SKM-1 treated with dmso at 0.1 percent for 144 hours (cell line): ENCODE data around the gene ST13.
"Not testable (repeated sequence)": the region's sequence is repeated elsewhere in the genome, so short reads cannot be mapped to it uniquely, and the experiment has no call there.

ENCODE experiments used
- DNase-seq: peaks from one replicate; lab custom pipeline; 2025; ENCODE audit not compliant: unreplicated experiment; lab: John Stamatoyannopoulos, UW

ST13 gene

DNA sequence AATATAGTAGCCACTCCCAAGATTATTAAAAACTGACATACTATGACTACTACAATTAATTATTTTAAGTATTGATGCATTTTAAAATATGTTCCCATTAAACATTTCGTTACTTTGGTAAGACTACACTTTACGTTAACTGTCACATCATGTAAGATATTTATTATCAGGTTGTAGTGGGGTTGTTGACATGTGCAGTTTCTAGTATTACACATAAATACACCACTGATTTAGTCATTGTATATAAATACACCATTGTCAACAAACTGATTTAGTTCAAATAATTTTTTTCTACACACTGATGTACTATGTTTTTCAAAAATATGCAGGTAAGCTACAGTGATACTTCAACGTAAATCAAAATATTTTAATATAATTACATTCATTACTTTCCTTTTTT, 11.5 kb downstream of the ST13 start:
- no peak for DNase-seq

DNA sequence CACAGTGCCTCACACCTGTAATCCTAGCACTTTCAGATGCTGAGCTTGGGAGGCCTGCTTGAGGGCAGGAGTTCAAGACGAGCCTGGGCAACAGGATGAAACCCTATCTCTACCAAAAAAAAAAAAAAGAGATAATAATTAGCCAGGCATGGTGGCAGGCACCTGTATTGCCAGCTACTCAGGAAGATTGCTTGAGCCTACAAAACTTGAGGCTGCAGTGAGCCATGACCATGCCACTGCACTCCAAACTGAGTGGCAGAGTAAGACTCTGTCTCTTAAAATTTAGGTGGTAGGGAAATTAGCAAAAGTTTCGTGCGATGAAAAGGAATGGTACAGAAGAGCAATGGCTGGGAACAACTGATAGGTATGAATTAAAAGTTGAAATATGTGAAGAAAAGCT, 18.0 kb downstream of the ST13 start:
- DNase-seq: no peak

DNA sequence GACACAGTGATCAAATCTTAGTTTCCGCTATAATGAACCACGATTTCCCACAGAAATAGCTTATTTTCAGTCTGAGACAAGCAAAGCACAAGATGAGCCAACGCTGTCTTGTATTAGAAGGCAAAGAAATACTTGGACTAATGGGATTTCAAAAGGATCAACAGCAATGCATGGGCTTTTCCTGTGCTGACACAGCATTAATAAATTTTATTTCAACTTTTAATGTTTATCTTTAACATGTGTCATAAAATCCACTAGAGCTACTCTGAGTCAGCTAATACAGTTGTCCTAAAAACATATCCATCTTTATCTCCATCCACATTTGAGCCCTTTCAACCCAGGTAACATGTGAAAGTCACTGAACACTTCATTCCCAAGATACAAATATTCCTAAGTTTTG, 21.8 kb downstream of the ST13 start:
- DNase-seq: no peak

DNA sequence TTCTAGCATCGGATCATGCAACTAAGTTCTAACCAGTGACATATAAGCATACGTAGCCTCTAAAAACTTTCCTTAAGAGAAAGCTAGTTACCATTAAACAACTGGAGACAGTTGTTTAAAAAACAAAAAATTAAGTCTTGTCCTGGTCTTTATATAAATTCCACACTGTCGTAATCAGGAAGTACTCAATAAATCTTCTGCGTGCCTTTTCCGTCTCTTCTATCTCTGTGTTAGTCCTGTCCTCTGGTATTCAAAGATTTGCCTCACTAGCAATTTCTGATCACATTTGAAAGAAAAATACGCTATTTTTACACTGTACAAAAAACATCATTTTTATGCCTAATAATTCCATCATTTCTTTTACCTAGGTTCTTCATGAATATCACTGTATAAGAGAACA, 27.3 kb downstream of the ST13 start:
- no peak for DNase-seq

DNA sequence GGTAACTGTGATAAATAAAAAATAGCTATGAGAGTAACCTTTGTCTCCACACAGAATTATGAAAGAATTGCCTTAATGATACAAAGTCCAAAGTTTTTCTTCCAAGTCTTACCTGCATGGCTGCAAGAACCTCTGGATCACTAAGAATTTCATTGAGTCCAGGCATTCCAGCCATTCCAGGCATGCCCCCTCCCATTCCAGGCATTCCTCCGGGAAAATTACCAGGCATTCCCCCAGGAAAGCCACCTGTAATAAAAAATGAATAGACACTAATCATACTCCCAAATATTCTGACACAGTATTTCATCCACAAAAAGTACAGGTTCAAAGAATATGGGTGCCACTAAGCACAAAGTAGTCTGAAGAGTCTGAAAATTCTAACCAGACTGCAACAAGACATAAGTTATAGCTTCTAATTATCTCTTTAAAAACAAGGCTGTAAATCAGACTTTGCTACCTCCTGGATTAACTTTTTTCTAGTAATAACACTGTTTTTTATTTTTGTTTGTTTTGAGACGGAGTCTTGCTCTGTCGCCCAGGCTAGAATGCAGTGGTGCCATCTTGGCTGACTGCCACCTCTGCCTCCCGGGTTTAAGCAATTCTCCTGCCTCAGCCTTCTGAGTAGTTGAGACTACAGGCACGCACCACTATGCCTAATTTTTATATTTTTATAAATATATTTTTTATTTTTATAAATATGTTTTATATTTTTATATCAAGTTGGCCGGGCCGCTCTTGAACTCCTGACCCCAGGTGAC, 29.3 kb downstream of the ST13 start:
- DNase-seq: no peak

DNA sequence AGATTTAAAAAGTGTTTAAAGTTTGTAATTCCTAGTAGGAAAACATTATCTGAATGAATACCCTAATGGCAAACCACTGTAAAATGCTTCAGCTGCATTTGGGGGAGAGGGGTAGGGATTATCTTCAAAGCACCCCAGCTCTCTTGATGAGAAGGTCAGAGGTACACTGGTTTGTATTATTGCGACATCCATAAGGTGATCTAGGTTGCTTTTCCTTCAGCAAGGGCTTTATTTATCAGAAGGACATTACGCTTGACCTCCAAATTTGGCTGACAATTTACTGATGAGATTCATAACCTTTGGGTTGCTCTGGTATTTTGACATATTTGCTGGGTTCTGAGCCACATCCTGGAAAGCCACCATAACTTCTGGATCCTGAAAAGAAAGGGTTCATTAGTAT, 30.1 kb downstream of the ST13 start:
- not testable (repeated sequence) for DNase-seq

DNA sequence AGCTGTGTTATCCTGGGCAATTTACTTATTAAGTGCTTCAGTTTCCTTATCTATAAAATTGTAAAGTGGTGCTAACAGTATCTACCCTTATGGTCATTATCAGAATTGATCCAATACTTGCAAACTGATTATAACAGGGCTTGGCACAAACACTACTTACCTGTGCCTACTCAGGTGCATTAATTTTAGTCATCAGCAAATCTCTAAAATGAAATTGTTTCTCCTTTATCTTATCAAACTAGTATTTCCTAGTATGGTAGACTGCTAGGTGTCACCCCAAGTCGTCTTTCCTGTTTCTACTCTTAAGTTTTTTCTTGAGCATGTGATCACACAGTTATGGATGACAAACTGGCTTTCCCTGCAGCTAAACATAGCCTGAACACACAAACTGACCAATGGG, 33.0 kb downstream of the ST13 start:
- DNase-seq: no peak

DNA sequence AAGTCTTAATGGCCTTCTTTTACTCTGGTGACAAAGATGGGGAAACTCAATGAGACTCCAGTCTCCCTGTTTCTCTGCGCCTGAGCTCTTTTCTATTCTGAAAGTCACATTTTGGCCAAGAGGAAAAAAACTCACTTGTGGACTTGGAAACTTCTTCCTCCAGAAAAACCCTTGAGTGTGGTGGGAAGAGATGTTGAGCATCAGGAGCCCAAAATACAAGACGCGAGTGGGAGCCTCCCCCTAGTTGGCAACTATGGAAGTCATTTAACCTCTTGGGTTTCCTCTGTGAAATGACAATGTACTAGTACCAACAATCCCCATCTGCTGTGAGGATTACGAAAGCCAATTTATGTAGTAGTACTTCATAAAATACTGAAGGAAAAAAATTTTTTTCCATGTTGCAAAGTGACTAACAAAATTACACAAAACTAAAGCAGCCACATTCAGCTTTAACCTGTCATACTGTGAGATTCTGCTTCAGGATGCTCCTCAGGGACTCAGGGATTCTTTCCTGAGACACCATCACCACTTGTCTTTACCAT, 36.8 kb downstream of the ST13 start:
- no peak for DNase-seq

DNA sequence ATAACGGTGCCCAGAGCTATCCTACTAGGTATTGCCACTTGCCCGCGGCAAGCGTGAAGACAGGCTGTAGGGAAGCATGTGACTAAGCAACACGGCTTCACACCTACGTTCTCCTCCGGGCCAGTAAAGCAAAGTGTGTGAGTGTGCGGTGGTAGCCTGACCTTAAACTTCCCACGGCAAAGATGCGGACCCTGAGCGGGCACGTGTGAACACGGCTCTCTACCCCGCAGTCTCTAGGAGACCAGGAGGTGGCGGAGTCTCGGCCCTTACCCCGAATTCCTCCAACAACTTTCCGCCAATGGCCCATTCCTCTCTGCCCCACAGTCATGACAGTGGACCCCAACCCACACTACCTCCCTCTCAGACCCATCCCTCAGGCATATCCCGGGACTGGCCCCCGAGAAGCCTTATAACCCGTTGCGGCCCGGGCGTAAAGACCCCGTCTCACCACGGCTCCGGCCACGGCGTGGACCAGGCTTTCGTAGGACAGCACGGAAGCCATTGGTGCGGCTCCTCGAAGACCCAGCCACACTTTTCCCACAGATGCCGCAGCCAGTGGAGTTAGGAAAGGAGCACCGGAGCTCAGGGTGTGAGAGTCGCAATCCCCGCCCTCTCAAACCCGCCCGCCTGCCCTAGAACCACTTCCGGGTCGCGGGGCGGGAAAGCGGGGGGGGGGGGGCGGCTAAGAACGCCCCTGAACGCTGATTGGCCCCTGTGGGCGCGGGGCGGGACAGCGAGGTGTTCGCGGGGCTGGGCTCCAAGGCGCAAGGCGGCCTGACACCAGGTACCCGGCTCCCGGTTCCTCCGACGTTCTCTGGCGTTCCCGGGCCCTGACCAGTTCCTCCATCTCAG, 37.5 kb downstream of the ST13 start, which contains the start of gene SLC25A17:
SLC25A17 (minus strand) TSS at position 600 of the 852 bp plus-strand sequence; CDS start at position 502, 98 bp downstream.
- DNase-seq: peak; percentile 77

DNA sequence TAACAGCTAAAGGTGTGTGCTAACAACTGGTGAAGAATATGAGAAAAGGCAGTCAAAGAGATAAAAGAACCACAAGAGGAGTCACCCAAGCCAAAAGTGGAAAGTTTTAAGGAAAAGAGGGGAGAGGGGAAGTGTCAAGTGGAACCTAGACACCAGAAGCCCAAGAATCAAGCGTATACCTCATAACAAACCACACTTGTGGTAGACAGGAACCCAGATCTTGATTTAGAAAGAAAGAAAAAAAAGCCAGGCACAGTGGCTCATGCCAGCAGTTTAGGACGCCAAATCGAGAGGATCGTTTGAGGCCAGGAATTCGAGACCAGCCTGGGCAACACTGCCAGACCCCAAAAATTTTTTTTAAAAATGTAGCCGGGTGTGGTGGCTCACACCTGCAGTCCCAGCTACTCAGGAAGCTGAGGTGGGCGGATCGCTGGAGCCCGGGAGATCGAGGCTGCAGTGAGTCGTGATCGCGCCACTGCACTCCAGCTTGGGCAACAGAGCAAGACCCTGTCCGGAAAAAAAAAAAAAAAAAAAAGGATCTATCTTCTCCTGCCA, 38.2 kb downstream of the ST13 start:
- no peak for DNase-seq

DNA sequence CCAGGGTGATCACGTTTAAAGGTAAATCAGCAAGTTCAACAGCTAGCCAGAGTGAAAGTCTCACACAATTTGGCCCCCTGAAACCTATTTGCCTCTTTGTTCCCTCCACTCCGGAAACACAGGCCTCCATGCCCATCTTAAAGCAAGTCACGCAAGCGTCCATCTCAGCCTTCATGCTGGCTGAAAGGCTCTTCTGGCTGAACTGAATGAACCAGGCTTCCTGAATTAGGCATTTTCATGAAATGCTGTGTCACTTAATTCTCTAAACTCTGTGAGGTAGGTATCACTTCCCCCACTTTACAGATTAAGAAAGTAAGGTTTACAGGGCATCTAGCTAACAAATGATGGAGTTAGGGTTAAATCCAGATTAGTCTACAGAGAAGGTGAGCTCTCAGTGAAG, 38.7 kb downstream of the ST13 start:
- DNase-seq: no peak

DNA sequence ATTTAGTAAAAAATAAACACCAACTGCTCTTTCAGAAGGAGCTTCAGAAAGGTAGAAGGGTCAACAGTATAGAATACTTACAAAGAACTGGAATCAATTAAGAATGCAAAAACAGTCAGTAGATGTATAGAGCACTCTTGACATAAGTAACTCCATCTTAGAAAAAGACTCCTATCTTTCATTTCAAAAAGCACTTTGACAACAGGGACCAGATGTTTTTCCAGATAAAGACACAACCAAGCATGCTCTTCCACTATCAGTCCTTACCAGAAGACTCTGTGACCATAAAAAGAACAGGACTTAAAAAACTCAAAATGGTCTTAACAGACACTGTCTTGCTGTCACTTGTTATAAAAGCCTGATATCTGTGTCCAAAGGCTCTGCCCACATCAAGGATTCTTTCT, 42.5 kb downstream of the ST13 start:
- DNase-seq: no peak

DNA sequence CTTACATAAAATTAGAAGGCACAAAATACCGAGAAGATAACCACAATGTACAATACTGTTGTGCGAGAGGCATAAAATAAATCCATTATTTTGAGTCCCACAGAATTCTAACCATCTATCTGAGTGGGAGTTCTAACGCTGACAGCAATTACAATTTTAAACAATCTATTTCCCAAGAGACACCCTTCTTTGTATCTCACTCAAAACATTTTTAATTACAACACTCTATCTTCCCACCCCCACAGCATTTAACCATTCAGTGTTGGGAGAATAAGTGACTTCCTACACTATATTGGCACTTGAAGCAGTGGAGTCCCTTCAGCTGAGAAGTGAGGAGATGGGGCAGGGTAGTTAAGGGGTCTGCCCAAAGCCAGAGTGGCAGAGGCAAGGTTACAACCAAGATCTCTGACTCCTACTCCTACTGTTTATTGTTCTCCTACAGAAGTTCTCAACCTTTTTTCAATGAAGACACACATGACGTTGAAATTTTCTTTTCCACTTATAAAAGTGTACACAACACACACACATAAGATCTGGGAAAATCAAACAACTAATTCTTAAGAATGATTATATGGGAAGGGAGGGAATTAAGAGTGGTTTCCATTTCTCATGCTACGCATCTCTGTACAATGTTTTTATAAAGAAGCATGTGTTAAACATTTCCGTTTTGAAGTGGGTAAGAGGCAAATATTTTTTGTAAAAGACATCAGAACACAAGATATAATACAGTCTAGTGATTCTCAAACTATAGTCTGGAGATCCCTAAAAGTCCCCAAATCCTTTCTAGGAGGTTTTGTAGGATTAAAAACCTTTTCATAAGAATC, 48.2 kb downstream of the ST13 start:
- DNase-seq: no peak

DNA sequence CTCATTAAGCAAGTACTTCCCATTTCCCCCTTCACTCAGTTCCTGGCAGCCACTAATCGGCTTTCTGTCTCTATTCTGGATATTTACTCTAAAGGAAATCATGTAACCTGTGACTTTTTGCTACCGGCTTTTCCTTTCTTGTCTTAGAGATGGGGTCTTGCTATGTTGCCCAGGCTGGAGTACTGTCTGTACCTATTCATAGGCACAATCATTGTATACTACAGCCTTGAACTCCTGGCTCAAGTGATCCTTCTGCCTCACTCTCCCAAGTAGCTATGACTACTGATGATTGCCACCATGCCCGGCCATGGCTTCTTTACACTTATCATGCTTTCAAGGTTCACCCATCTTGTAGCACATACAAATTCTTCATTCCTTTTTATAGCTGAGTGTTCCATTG, 49.7 kb downstream of the ST13 start:
- no peak for DNase-seq

DNA sequence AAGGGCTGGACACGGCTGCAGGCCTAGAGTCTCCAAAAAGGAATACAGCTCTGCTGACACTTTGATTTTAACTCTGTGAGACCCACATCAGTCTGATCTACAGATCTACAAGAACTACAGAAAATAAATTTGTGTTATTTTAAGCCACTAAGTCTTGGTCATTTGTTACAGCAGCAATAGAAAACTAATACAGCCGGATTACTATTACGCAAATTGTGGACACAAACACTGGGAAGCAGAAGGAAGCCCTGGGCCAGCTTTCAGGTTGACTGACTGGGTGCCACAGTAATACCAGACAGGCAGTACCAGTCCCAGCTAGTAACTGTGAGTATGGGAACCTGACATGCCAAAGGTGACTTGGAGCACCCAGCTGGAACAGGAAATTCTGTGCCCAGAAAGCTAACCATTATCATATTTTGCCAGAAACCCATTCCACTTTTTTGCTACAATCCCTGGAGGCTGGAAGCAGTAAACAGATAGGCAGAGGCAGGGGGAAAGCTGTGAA, 50.7 kb downstream of the ST13 start:
- no peak for DNase-seq

DNA sequence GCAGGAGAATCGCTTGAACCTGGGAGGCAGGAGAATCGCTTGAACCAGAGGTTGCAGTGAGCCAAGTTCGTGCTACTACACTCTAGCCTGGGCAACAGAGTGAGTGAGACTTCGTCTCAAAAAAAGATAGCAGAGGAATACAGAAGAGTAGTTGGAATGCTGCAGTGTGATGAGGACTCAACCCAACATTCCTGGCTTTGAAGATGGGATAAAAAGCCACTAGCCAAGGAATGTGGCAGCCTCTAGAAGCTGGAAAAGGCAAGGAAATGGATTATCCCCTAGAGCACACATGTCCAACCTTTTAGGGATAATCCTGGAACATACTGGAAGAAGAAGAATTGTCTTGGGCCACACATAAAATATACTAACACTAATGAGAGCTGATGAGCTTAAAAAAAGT, 51.2 kb downstream of the ST13 start:
- DNase-seq: no peak

DNA sequence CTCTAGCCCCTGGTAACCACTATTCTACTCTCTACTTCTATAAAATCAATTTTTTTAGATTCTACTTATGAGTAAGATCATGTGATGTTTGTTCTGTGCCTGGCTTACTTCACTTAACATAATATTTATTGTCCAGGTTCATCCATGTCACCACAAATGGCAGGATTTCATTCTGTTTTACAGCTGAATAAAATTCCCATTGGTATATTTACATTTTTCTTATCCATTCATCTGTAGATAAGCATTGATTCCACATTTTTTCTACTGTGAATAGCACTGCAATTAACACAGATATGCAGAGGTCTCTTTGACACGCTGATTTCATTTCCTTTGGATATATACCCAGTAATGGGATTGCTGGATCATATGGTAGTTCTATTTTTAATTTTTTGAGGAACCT, 53.1 kb downstream of the ST13 start:
- no peak for DNase-seq

DNA sequence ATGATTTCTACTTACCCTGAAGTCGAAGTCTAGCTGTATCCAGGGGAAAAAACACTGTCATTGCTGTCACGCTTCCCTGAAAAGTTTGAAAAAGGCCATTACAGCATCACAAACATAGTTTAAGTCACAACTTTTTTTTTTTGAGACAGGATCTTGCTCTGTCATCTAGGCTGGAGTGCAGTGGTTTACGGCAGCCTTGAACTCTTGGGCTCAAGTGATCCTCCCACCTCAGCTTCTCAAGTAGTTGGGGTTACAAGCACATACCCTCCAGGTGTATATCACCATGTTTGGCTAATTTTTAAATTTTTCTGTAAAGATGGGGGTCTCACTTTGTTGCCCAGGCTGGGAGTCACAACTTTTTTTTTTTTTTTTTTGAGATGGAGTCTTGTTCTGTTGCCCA, 57.4 kb downstream of the ST13 start:
- no peak for DNase-seq

DNA sequence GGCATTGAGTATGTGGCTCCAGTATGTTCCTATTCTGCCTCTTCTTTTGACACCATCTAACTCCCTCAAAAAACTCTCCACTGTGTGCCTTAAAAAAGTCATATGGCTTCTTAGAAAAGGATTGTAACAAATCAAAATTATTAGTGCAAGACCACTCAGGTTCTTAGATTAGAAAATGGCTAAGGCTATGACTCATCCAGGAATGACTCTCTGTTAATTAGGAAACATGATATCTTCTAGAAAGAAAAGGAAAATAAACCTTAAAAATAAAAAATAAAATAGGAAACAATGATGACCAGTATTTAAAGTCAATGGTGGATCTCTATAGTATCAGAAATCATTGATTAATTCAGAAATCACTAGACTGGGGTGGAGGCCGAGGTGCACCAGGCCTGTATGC, 59.0 kb downstream of the ST13 start:
- DNase-seq: no peak

DNA sequence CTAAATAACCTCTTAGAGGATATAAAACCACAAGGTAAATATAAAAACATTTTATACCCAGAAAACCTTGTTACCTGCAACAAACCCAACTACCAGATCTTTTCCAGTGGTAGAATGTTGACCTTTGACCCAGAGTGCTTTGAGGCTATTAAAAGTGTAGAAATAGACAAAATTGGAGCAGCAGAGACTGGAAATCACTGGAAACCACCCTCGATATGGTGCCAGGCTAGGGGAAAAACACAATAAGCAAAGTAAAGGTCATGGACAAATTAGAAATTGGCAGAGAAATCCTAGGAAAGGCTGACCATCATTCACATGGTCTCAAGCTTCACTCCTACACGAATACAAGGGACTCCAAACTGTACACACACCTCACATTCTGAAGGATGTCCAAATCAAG, 64.0 kb downstream of the ST13 start:
- DNase-seq: no peak

DNA sequence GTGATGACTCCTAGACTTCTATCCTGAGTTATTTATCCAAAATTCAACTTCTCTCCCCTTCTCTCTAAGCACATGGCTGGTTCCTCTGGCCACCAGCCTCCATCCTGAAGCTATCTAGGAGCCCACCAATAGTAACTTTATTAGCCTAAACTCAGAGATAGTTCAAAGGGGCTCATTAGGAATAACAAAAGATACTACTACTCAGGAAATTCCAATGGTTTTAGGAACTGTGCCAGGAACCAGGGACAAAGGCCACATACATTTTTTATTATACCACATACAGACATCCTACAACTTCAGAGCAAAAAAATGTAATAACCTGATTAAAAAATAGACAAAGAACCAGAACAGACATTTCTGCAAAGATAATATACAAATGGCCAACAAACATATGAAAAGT, 65.2 kb downstream of the ST13 start:
- DNase-seq: no peak
